GDM1 (cell line): Measurements from ENCODE around the gene HS3ST3A1.
"Not testable (repeated sequence)": the region's sequence is repeated elsewhere in the genome, so short reads cannot be mapped to it uniquely, and the experiment has no call there.

ENCODE experiments used
- DNase-seq: peaks from one replicate; lab custom pipeline; 2025; lab: John Stamatoyannopoulos, UW

Gene HS3ST3A1

DNA sequence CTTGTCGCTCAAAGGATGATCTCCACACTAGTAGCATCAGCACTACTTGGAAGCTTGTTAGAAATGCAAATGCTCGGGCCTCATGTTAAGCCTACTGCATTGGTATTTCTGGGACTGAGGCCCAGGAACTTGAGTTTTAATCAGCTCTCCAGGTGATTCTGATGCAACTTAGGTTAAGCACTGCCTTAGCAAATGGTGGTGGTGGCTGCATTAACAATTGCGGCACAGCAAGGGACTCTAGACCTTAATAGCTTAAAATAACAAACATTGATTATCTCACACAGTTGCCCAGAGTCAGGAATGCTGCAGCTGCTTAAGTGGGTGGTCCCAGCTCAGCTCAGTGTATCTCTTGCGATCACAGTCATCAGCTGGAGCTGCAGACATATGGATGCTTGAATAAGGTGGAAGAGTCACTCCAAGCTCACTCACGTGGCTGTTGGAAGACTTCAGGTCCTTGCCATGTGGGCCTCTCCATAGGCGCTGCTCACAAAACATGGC, 25.8 kb downstream of the HS3ST3A1 start:
- DNase-seq = no peak

DNA sequence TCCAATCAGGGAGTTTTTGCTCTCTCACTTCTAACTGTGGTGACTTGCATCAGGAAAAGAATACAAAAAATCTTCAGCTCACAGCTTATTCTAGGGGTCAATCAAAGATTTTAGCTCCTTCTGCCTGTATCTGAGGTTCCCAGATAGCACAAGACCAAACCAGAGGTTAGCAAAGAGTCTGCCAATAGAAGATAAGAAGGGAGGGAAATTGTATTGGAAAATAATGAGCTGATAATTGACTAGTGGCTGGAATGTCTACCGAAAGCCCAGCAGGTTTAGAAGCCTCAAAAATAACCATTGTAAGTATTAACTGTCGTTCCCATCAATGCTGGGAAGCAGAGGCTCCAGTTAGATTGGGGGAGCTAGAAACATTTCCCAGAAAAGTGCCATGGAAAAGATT, 26.3 kb downstream of the HS3ST3A1 start:
- no peak for DNase-seq

DNA sequence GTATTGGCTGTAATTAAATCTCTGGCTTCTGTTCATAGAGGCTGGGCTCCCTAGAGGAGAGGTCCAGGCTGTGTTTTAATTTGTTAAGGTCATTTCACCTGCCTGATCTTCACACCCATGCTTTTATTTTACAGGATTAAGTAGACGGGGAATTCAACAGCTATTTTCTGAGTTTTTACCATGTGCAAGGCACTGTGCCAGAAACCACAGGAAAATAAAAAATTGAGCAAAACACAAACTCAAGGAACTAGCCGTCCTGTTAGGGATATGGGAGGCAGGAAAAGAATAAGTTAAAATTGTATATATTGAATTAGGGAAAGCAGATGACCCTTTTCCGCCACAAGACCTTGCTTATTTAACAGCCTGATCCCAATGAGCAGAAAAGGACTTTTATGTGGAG, 29.1 kb downstream of the HS3ST3A1 start:
- no peak for DNase-seq

DNA sequence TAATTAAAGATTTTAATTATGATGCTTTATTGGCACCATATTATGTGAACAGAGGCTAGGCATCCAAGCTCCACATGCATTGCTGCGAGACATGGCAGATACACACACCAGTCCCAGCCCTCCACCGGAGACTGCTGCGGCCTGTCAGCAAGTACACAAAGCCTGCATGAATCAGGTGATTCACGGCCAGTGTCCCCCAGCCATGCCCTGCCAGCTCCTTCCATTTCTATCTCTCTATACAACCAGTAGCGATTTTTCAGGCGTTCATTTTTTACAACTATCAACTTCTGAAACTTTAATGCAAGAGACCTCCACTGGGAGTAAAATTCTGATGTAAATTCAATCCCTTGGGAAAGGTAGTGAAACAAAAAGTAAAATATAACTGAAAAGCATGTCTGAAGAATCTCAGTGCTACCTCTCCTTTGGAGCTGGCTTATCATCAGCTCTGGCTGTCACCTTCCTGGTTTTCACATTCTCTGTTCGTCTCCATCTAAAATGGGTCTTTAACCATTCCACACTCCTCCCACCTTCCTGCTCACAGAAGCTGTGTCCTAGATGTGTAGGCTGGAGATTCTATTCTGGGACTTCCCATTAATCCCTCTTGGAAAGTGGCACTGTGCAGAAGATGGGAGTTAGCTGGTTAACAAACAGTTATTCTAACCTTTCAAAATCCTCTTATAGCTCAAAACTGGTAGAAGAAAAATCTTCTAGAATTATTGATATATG, 32.2 kb downstream of the HS3ST3A1 start:
- DNase-seq = no peak

DNA sequence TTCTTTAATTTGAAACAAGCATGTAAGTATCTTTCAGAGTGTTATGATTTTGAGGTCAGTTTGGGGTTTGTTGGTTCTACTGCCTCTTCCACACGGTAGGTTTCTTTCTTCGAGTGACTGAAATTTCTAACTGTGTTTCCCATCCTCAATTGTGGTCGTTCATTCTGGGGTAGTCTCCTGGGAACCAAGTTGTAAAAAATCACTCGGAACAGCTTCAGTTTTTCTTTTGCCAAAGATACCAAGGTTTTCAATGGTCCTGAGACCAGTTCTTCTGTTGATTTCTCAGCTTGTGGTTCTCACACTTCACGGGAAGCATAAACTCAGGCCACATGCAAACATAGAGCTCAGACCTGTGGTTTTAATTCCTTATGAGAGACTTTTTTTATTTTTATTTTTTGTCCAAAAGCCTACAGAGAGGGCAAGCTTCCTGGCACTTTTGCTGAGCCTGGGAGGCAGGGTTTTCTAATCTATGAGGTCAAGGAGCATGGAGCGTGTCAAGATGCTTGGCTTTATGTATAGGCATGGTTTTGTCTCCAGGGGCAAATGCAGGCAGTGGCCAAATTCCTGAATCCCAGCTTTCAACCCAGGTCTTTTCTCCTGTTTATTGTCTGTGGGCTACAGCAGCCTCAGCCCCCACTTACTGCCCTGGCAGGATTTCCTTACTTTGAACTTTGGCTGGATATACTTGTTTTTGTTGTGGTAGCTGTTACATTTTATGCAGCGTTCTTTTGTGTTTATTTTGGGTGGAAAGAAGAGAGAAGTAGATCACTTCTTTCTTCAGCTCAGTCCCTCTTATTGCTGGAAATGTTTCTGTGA, 32.9 kb downstream of the HS3ST3A1 start:
- no peak for DNase-seq

DNA sequence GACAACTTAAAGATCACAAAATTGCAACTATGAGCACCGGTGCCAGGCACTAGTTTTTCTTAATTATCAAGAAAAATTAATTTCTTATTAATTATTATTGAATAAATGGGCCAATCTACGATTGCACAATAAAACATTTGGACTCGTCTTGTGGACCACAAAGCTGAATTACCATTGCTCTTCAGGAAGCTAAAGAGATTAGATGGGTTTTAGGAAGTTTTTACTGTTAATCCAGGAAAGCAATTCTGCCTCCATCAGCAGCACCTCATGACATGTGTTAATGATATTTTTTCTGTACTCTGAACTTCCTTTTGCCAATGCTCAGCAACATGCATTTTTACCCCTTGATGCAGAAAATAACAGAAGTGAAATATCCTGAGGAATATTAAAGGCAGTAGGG, 37.9 kb downstream of the HS3ST3A1 start:
- DNase-seq = no peak

DNA sequence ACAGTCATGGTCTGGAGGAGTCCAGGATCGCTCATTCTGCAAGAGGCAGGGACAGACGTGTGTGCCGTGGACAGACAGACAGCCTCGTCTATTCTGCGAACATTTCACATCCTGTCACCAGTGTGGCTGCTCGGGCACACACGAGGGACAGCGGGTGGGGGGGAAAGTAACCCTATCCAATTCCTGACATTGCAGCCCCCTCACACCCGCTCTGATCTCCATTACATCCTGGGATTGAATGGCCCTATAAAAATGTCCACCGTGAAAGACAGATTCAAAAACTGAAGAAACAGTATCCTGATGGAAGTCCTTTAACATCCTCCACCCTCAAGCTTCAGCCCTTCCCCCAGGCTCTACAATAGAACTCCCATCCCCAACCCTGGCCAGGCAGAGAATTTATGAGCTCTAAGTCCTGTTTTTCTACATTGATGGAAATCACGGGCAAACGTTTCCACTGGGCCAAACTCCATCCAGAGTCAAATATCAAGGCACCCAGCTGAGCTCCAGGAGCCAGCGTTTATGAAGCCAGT, 39.4 kb downstream of the HS3ST3A1 start:
- no peak for DNase-seq

DNA sequence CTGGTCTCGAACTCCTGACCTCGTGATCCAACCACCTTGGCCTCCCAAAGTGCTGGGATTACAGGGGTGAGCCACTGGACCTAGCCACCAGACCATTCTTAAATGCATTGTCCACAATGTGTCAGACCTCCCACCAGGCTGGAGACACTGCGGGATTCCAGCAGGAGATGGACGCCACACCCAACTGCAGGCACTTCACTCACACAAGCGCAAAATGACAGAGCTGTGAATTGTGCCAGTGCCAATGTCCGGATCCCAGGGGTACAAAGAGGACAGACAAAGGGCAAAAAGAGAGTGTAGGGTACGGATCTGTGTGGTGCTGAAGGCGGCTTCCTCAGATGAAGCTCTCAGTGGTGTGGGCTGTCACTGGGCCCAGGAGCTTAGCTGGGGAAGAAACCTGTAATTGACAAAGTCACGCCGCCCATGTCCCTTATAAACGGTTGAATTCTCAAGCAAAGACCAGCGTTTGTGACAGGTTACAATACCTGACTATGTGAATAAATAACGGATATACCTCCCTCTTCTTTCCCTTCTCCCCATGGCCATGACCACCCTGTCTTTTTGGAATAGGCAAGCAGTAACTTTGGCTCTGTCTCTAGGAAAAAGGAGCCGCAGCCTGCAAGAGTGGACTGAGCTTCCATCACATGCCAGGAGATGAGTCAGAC, 40.0 kb downstream of the HS3ST3A1 start:
- DNase-seq = no peak

DNA sequence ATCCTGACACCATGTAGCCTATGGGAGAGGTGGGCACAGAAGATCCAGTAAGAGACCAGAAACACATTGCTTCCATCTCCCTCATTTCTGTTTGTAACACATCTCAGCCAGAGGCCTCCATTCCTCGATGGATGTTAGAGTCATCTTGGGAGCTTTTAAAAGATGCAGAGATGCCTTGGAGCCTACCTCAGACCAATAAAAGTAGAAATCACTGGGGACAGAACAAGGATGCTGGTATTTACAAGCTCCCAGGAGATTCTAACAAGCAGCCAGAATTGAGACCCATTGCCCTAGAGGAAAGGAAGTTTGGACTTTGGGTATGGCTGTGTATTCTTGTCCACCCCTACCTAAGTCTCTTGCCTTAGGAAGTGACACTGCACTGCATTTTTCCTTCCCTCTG, 40.8 kb downstream of the HS3ST3A1 start:
- no peak for DNase-seq

DNA sequence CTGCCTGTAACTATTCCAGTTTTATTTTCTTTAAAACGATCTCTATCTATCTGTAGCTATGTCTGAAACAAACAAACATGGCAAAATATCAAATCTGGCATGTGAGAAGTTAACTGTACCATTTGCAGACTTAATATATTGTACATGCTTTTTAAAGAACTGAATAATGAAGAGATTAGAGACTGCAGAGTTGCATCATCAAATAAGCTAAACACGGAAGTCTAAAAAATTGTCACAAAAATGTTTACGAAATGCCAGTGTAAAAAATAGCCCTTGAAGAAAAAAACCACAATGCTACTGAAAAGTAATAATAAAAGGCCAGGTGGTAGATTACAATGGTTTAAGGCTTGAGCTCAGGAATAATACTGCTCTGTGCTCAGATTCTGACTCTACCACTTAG, 43.1 kb downstream of the HS3ST3A1 start:
- no peak for DNase-seq

DNA sequence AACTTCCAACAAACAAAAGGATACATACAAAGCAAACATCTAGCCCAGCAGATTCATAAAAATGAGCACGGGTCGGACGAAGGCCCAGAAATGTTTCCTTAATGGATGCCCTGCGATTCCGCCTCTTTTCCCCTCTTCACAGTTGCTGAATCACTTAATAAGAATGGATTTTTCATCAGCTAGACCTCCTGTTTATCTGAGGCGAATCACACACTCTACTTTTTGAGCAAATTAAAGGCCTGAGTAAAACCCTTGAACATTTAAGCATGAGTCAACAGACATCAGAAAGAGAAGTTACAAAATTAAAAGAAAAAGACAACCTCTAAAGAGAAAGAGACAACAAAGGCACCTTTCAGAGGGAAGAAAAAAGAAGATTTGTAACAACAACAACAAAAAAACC, 44.7 kb downstream of the HS3ST3A1 start:
- no peak for DNase-seq

DNA sequence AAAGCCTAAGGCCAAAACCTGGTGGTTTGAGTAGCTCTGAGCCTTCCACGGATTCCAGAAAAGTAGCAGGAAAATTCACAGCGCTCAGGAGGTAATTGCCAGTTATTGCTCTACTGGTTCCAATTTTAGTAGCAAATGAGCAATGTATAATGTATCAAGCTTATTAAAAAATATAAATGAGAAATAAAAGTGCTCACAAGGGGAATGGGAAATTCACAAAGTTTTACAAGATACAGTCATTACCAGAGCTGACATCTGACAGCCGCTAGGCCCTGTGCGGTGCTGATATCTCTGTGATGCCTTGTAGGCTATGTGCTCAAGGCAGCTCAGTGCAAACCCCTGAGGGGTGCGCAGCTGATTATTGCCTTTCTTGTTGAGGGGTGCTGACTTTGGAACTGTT, 47.5 kb downstream of the HS3ST3A1 start:
- no peak for DNase-seq

DNA sequence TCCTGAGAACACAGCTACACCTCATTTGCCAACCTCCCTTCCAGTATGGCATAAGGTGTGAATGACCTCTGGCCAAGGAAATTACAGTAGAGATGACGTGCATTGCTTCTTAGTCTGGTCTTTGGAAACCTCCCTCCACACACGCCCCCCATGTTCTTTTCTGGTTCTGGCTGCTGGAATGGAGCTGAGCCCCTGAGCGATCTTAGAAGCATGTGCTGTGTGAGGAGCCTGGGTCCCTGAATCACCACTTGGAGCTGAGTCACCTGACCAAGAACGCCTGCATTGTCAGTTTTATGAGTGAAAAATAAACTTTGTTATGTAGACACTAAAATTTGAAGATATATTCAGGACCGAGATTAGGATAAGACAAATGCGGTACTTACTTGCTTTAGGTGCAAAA, 51.4 kb downstream of the HS3ST3A1 start:
- no peak for DNase-seq

DNA sequence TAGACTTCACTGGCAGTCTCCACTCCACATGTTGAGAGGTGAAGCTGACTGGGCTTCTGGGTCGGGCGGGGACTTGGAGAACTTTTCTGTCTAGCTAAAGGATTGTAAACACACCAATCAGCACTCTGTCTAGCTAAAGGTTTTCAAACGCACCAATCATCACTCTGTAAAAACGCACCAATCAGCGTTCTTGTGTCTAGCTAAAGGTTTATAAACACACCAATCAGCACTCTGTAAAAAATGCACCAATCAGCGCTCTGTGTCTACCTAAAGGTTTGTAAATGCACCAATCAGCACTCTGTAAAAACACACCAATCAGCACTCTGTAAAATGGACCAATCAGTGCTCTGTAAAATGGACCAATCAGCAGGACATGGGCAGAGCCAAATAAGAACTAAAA, 53.2 kb downstream of the HS3ST3A1 start:
- not testable (repeated sequence) for DNase-seq

DNA sequence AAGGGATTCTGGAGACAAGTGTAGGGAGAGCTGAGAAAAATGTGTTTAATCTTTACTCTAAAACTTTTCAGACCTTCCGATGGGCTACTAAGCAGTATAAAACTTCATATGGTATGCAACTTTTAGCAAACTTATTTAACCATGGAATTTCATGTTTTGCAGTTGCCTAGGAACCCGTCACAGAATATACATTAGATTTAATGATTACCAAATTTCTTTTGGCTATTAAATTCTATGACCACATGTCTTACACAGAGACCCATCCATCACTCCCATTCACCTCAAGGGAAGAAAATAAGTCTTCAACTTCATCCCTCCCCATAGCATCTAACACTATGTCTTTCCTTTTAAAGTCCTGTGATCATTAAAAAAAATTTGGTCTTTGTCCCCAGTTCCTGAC, 54.9 kb downstream of the HS3ST3A1 start:
- DNase-seq = no peak

DNA sequence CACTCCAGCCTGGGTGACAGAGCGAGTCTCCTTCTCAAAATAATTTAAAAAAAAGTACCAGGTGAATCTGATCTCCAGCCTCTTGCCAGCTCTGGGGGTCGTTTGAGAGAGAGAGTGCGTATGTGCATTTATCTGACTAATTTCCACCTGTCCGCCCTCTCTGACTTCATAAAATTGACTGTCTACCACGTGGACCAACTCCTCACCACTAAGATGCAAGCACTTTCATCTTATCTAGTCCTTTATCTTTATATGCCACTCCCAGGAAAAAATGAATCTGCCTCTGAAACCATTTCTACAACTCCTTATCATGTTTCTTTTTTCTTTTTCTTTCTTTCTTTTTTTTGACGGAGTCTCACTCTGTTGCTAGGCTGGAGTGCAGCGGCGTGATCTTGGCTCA, 55.8 kb downstream of the HS3ST3A1 start:
- no peak for DNase-seq

DNA sequence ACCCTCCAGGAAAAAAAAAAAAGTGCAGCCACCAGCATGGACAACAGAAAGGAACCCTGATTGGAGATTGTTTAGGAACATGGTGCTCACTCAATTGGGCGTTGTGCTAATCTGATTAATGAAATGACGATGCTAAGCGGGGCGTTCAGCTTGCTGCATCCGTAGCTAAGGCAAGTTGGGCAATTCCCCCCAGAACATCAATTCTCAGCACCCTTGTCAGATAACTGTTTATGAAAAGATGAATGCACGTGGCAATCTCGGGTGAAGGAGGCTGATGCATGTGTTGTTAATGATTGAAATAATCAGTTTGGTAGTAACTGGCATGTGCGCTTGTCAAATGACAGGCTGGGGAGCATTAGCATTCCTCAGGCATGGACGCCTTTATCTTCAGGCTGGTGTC, 57.0 kb downstream of the HS3ST3A1 start:
- DNase-seq = no peak

DNA sequence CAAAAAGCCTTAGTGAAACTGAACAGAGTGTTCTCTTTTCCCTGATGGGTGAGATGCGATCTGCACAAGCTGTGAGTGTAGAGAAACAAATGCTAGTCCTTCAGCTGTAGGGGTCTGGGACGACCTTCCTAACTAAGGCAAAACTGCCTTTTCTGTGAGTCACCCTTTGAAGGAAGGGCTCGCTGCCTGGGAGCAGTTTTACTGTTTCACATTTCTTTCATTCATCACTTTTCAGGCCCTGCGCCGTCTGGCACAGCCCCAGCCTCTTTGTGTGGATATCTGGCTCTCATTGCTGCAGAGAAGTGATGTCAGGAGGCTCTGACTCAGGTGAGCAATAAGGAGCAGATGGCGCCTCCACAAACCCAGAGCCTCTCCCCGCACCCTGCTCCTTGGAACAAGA, 57.4 kb downstream of the HS3ST3A1 start:
- DNase-seq = no peak

DNA sequence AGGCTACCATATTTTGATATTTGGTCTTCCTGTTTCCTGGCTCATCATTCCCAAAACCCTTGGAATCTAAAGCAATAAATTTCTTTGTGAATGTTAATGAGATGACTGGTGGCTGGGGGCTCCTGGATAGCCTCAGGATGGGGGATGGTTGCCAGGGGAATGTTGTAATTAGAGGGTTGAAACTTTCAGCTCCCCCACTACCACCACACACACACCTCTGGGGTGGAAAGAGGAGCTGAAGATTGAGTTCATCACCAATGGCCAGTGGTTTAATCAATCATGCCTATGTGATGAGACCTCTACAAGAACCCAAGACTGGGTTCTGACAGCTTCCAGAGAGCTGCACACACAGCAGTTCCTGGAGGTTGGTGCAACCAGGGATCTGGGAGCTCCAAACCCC, 59.1 kb downstream of the HS3ST3A1 start:
- no peak for DNase-seq

DNA sequence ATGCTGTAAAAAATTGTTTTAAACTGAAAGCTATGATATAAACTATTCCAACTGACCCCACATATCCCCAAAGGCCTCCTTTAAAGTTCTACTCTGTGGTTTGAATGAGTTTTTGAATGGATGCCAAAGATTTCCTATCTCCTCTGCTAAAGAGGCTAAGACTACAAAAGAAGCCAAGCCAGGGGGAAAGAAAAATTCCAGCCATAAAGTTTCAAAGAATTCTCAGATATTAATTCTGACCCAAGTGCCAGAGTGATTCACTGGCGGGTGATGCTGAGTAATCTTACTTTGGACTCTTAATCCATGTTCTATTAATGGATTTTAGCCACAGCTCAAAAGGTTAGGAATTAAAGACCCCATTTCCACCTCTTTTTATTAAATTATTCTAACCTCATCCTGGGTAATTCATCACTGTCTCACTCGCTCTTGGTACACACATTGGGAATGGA, 60.7 kb downstream of the HS3ST3A1 start:
- DNase-seq = no peak

DNA sequence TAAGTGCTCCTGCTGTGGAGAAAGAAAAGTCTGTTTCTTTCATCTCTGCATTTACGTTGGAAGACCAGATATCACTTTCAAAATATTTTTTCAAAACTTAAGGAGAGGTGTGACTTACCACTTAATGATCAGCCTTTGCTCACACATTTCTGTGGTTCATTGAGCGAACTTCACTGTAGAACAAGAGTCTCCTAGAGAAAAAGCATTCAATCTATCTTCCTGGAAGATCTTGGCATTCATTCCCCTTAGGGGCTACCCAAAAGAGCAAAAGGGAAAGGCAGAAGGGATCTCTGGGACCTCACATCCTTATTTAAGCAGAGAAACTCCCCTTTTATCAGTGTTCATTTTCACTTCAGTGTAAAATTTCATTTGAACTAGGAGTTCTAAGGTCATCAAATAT, 61.2 kb downstream of the HS3ST3A1 start:
- no peak for DNase-seq

DNA sequence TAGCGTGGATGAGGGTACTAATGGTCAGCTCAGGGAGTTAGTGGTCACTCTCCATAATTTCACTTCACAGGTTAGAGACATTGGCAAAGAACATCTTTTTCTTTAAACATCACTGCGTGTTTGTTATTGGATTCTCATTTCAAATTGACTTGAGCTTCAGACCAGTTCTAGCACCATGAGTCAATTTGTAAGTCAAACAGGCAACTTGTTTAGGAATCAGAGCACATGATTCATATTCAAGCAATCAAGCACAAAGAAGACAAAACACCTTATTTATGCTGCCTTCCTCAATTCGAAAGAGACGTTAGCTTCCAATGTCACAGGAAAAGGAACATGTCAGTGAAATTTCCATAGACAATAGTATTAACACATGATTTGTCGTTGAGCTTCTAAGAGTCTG, 62.3 kb downstream of the HS3ST3A1 start:
- no peak for DNase-seq
